Measurements from ENCODE around the gene NTMT1. TPM values are rescaled to one million over a fixed set of nuclear protein-coding genes. Genes with fewer than 3 reads are reported as not detected.

Gene NTMT1
- total and polyA plus RNA-seq, 9 donors: 11.7 to 33.1 (median 25.3) TPM

DNA sequence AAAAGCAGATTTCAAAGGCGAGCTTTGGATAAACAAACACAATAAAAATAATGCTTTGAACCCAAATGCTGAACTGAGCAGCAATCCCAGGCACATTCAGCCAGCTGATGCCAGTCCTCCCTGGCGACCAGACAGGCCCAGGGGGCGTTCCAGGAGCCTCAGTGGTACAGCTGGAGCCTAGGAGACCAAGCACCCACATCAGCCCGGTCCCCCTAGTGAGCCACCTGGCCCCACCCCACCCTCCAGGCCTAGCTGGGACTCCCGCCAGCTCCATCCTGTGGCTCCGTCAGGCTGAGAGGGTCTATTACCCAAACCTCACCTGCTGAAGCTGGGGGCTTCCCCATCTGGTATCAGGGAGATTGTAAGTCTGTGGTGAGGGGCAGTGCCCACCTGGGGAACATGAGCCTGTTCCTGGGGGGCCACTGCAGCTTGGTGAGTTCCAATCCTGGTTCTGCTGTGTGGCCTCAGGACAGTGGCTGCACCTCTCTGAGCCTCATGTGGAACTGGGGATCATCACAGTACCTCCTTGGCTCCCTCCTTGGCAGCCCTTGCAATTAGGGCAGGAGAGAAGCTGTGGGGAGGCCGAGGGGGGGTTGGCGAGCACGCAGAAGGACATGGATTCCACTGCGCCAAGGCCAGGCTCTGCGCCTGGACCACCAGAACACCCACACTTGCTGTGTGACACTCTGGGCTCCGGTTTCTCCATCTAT is 21.8 kb upstream of the NTMT1 start:
- intact Hi-C loops (cut with DNase I): loop anchor here (5.0 to 10.0 kb wide), 6 partner anchors 49 to 429 kb away; partner anchors contain the start of gene IER5L (in 1 of the 4)
- no peak overlapping the region for H3K4me3 ChIP-seq
- no peak overlapping the region for H3K27ac ChIP-seq
- DNase-seq: no peak
- H3K9me3 ChIP-seq: no peaks in the 10 kb centered on the region
- TF ChIP-seq POLR2A (IDR thresholded peaks at IDR 0.05) (no peak), EP300 (IDR thresholded peaks at IDR 0.05) (no peak)
- TF ChIP-seq, protein P1, sequence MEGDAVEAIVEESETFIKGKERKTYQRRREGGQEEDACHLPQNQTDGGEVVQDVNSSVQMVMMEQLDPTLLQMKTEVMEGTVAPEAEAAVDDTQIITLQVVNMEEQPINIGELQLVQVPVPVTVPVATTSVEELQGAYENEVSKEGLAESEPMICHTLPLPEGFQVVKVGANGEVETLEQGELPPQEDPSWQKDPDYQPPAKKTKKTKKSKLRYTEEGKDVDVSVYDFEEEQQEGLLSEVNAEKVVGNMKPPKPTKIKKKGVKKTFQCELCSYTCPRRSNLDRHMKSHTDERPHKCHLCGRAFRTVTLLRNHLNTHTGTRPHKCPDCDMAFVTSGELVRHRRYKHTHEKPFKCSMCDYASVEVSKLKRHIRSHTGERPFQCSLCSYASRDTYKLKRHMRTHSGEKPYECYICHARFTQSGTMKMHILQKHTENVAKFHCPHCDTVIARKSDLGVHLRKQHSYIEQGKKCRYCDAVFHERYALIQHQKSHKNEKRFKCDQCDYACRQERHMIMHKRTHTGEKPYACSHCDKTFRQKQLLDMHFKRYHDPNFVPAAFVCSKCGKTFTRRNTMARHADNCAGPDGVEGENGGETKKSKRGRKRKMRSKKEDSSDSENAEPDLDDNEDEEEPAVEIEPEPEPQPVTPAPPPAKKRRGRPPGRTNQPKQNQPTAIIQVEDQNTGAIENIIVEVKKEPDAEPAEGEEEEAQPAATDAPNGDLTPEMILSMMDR (IDR thresholded peaks at IDR 0.05): no peak
- peaks cover 10% of the 10 kb centered on the region for H3K4me1 ChIP-seq (ENCODE audit: insufficient read depth)
- WGBS, 3 donors: 69 to 76% (median 75%) methylated on average over 12 of the region's 12 CpGs
- no peaks in the 10 kb centered on the region for H3K36me3 ChIP-seq
- H3K27me3 ChIP-seq: no peaks in the 10 kb centered on the region

DNA sequence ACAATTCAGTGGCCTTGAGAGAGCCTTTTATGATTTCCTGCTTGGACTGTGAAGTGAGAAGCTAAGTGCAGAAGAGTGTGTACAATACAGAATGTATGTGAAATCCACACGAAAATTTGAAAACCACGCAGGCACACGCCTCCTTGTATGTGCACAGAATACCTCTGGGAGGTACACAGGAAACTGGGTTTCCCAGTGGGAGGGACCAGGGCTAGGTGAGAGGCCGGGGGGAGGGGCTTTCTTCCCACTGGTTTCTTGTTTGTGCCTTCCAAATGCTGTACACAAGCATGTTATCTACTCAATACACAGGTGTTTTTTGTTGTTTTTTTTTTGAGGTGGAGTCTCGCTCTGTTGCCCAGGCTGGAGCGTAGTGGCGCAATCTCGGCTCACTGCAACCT is 21.2 kb upstream of the NTMT1 start:
- WGBS, 3 donors: 62 to 65% (median 63%) methylated on average over 8 of the region's 8 CpGs
- Histone ChIP-seq H3K4me1 (ENCODE audit: insufficient read depth) (peaks cover 12% of the 10 kb centered on the region), H3K27me3 (no peaks in the 10 kb centered on the region), H3K4me3 (no peak overlapping the region), H3K9me3 (no peaks in the 10 kb centered on the region), H3K27ac (no peak overlapping the region), H3K36me3 (no peaks in the 10 kb centered on the region)
- intact Hi-C loops (cut with DNase I): loop anchor here (5.0 to 10.0 kb wide), 9 partner anchors 50 to 430 kb away; partner anchors contain the start of gene IER5L (in 1 of the 4)
- TF ChIP-seq POLR2A (IDR thresholded peaks at IDR 0.05): no peak
- no peak for TF ChIP-seq EP300 (IDR thresholded peaks at IDR 0.05)
- TF ChIP-seq, protein P1 (IDR thresholded peaks at IDR 0.05): no peak
- DNase-seq: no peak

DNA sequence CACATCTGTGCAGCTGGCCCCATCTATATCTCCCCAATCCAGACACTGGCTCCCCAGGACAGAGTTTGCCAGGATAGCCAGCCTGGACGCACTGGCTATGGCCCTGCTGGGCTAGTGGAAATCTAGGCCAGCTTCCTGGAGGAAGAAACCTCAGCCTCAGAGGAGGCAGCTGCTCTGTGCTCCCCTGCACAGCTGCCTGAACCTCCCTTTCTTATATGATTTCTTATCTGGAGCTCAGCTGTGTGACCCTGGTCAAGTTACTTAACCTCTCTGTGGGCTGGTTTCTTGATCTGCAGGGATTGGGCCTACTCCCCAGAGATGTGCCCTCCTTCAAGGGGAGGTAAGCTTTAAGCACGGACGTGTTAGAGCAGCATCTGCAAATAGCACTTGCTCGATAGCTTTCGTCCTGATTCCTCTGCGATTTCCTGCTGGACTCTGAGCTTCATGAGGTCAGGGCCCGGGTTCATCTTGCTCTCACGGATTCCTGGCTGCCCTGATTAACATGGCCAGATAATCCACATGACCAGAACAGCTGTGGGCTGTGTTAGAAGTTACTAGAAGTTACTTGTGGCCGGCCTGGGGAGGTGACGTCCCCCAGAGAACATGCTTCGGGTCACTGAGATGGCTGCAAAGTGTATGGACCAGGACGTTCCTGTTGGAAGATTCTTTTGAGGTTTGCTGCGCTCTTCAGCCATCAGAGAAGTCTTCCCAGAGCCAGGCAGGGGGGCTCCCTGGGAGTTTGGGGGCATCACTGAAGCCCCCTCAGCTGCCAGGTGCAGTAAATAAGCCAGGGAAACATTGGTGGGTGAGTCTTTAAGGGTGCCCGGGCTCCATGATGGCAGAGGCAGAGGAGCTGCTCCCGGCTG is 19.6 kb upstream of the NTMT1 start:
- Histone ChIP-seq H3K27me3 (no peaks in the 10 kb centered on the region), H3K9me3 (no peaks in the 10 kb centered on the region), H3K27ac (peak overlapping the region; percentile 49 to 56), H3K4me1 (ENCODE audit: insufficient read depth) (peaks cover 16% of the 10 kb centered on the region), H3K4me3 (no peak overlapping the region), H3K36me3 (no peaks in the 10 kb centered on the region)
- intact Hi-C loops (cut with DNase I): loop anchor here (5.0 to 10.0 kb wide), 8 partner anchors 52 to 432 kb away; partner anchors contain the start of gene IER5L (in 1 of the 4)
- TF ChIP-seq POLR2A (IDR thresholded peaks at IDR 0.05) (no peak), EP300 (IDR thresholded peaks at IDR 0.05) (no peak)
- TF ChIP-seq, protein P1 (IDR thresholded peaks at IDR 0.05): no peak
- no peak for DNase-seq
- 58 to 62% (median 58%) methylated on average over 15 of the region's 15 CpGs for WGBS, 3 donors

DNA sequence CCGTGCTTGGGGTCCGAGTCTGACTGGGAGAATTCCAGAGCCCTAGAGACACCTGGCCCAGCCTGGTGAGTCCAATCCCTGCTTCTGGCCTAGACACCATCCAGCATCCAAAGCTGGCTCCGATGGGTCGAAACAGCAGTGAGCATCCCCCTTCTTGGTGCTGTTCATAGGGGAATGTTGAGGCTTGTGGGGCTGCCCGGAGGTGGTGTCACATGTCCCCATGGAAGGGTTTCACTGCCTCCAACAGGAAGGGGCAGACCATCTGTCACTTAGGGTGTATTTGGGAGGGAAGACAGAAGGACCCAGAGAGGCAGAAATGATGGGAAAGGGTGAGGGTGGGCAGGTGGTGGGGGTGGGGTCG is 19.0 kb upstream of the NTMT1 start:
- Histone ChIP-seq H3K27me3 (no peaks in the 10 kb centered on the region), H3K9me3 (no peaks in the 10 kb centered on the region), H3K27ac (peak overlapping the region in 1 of 2 donors; percentile 56), H3K4me1 (ENCODE audit: insufficient read depth) (peaks cover 16% of the 10 kb centered on the region), H3K36me3 (no peaks in the 10 kb centered on the region), H3K4me3 (no peak overlapping the region)
- WGBS, 3 donors: 66 to 74% (median 69%) methylated on average over 6 of the region's 6 CpGs
- TF ChIP-seq, protein P1 (IDR thresholded peaks at IDR 0.05): no peak
- no peak for TF ChIP-seq EP300 (IDR thresholded peaks at IDR 0.05)
- TF ChIP-seq POLR2A (IDR thresholded peaks at IDR 0.05): no peak
- intact Hi-C loops (cut with DNase I): loop anchor here (5.0 to 10.0 kb wide), 8 partner anchors 52 to 432 kb away; partner anchors contain the start of gene IER5L (in 1 of the 4)
- DNase-seq: no peak

All from ovary (tissue), 9 donors.